HepG2 (cell line): ENCODE results near the gene PDXDC1. TPM values are rescaled to one million over a fixed set of nuclear protein-coding genes. Genes with fewer than 3 reads are reported as not detected.

Source experiments
- ARNTL ChIP-seq: sonication (generic); formaldehyde crosslinking; IDR thresholded peaks from 2 replicates; pipeline ENCODE4 v1.4.0; 2020; ENCODE audit warnings: mild to moderate bottlenecking, missing genetic modification reagents
- ASH2L ChIP-seq: fragments of 300-600, 200-600 bp; sonication (generic); IDR thresholded peaks from 2 replicates; pipeline ENCODE4 v1.7.0; 2017; ENCODE audit warnings: low read depth, mild to moderate bottlenecking, moderate library complexity, mixed read lengths, low read length; ENCODE audit not compliant: insufficient read length
- ATF5 ChIP-seq: sonication (generic); formaldehyde crosslinking; IDR thresholded peaks from 2 replicates; pipeline ENCODE4 v1.4.0; 2020; ENCODE audit warnings: mild to moderate bottlenecking, low read depth, missing genetic modification reagents
- ATM ChIP-seq: fragments of 450-650 bp; IDR thresholded peaks from 2 replicates; pipeline ENCODE4 v1.7.1; 2017; ENCODE audit warnings: mild to moderate bottlenecking, borderline replicate concordance
- CENPT ChIP-seq: sonication (generic); formaldehyde crosslinking; IDR thresholded peaks from 2 replicates; pipeline ENCODE4 v1.8.0; 2022; ENCODE audit warnings: low read depth, mild to moderate bottlenecking, moderate library complexity, missing genetic modification reagents
- DPF2 ChIP-seq: sonication (generic); formaldehyde crosslinking; IDR thresholded peaks from 2 replicates; pipeline ENCODE4 v1.4.0; 2020; ENCODE audit warnings: mild to moderate bottlenecking, low read depth, missing genetic modification reagents, borderline replicate concordance
- ETV5 ChIP-seq: IDR thresholded peaks from 2 replicates; pipeline ENCODE4 v1.6.1; 2018; ENCODE audit warnings: missing biosample characterization, missing genetic modification reagents, inconsistent platforms, borderline replicate concordance
- HBP1 ChIP-seq: IDR thresholded peaks from 2 replicates; pipeline ENCODE4 v1.6.1; 2016; ENCODE audit warnings: low read depth, control low read depth
- HNRNPL ChIP-seq: fragments of 200-400 bp; formaldehyde crosslinking; IDR thresholded peaks from 2 replicates; pipeline ENCODE4 v1.6.1; 2017; ENCODE audit warnings: mild to moderate bottlenecking, low read depth, low read length
- NKX3-1 ChIP-seq: sonication (generic); formaldehyde crosslinking; IDR thresholded peaks from 2 replicates; pipeline ENCODE4 v1.5.0; 2020; ENCODE audit warnings: missing genetic modification reagents
- POGZ ChIP-seq: sonication (generic); formaldehyde crosslinking; IDR thresholded peaks from 2 replicates; pipeline ENCODE4 v1.4.0; 2020; ENCODE audit warnings: mild to moderate bottlenecking, missing genetic modification reagents
- RAD21 ChIP-seq: fragments of 450-650 bp; formaldehyde crosslinking; IDR thresholded peaks from 2 replicates; pipeline ENCODE4 v1.5.0; 2020; ENCODE audit warnings: mild to moderate bottlenecking
- SIX4 ChIP-seq: sonication (generic); formaldehyde crosslinking; IDR thresholded peaks from 2 replicates; pipeline ENCODE4 v1.4.0; 2020; ENCODE audit warnings: missing genetic modification reagents
- SKI ChIP-seq: fragments of 450-650 bp; IDR thresholded peaks from one replicate; pipeline ENCODE4 v1.6.1; 2018; ENCODE audit warnings: mild to moderate bottlenecking; ENCODE audit not compliant: partially characterized antibody
- SNAPC2 ChIP-seq: sonication (generic); formaldehyde crosslinking; IDR thresholded peaks from 2 replicates; pipeline ENCODE4 v1.8.1; 2022; ENCODE audit warnings: mild to moderate bottlenecking, missing genetic modification reagents
- TCF12 ChIP-seq, 2 experiments: fragments of 450-650 bp in 1 of 2; sonication (generic) in 1 of 2; formaldehyde crosslinking in 1 of 2; IDR thresholded peaks; 2 replicates each; pipeline versions ENCODE4 v1.6.1 to v1.8.0; 2017 to 2022; ENCODE audit warnings: antibody characterized with exemption in 1 of 2, mild to moderate bottlenecking in 1 of 2, missing genetic modification reagents in 1 of 2, moderate library complexity in 1 of 2
- TFAP4 ChIP-seq: sonication (generic); IDR thresholded peaks from 2 replicates; pipeline ENCODE4 v1.6.1; 2016; ENCODE audit warnings: low read depth, borderline replicate concordance
- ZC3H13 ChIP-seq: sonication (generic); formaldehyde crosslinking; IDR thresholded peaks from 2 replicates; pipeline ENCODE4 v1.8.1; 2023; ENCODE audit warnings: mild to moderate bottlenecking, missing genetic modification reagents, moderate library complexity
- ZNF263 ChIP-seq: sonication (generic); formaldehyde crosslinking; IDR thresholded peaks from 2 replicates; pipeline ENCODE4 v1.4.0; 2020; ENCODE audit warnings: missing genetic modification reagents
- ZNF276 ChIP-seq: sonication (generic); formaldehyde crosslinking; IDR thresholded peaks from 2 replicates; pipeline ENCODE4 v1.4.0; 2020; ENCODE audit warnings: mild to moderate bottlenecking, low read depth, missing genetic modification reagents
- ZNF296 ChIP-seq: sonication (generic); formaldehyde crosslinking; conservative IDR thresholded peaks from 2 replicates; pipeline ENCODE4 v1.5.0; 2020; ENCODE audit warnings: mild to moderate bottlenecking, missing genetic modification reagents
- ZNF616 ChIP-seq: sonication (generic); formaldehyde crosslinking; IDR thresholded peaks from 2 replicates; pipeline ENCODE4 v1.5.0; 2020; ENCODE audit warnings: low read depth, mild to moderate bottlenecking, missing genetic modification reagents
- ZNF672 ChIP-seq: sonication (generic); formaldehyde crosslinking; IDR thresholded peaks from 2 replicates; pipeline ENCODE4 v1.8.1; 2022; ENCODE audit warnings: missing genetic modification reagents
- ZNF674 ChIP-seq: sonication (generic); formaldehyde crosslinking; IDR thresholded peaks from 2 replicates; pipeline ENCODE4 v1.5.0; 2020; ENCODE audit warnings: low read depth, mild to moderate bottlenecking, missing genetic modification reagents
- polyA plus RNA-seq, 8 experiments: library from polyadenylated mRNA; depleted of rRNA in 3 of 8; stranded (reverse) in 7 of 8; unstranded in 1 of 8; fragments of >200 nt; fragmentation: Illumina TruSeq in 4 of 8; extraction: Trizol in 4 of 8; gene quantifications; 2 replicates each; pipeline versions ENCODE4 v1.2.1 to v1.2.3, GENCODE V29; 2011 to 2016; ENCODE audit warnings: low read depth in 4 of 8, missing spikeins in 1 of 8, mixed read lengths in 1 of 8; ENCODE audit not compliant: insufficient read depth in 1 of 8
- total RNA-seq, 5 experiments: library from RNA; depleted of rRNA; stranded (reverse); fragments of >200 nt; fragmentation: Illumina TruSeq; extraction: Trizol; gene quantifications; 2 replicates each; pipeline ENCODE4 v1.2.3, GENCODE V29; 2016; ENCODE audit warnings: low read depth in 1 of 5
- TF ChIP-seq, protein P1 (sequence below): IDR thresholded peaks from 2 replicates; pipeline ENCODE4 v1.6.1; 2018; ENCODE audit warnings: missing genetic modification reagents, mild to moderate bottlenecking, missing compliant biosample characterization

Gene PDXDC1
- total and polyA plus RNA-seq, 2 of the 13 experiments (the other 11 are each of a cell fraction or from before 2014, with no cell fraction given), result 133 to 169 TPM

DNA sequence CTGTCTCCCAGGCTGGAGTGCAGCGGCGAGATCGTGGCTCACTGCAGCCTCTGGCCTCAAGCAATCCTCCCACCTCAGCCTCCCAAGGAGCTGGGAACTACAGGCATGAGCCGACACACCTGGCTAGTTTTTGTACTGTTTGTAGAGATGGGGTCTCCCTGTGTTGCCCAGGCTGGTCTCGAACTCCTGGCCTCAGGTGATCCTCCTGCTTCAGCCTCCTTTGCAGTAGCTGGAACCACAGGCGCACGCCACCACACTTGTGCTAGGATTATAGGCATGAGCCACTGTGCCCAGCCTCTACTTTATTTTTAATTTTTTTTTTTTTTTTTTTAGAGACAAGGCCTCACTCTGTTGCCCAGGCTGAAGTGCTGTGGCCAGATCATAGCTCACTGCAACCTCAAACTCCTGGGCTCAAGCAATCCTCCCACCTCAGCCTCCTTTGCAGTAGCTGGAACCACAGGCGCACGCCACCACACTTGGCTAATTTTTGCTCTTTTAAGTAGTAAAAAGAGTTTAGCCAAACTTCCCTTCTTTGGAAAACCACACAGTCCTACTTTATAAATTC is 76.6 kb downstream of the PDXDC1 start (continued):
- TF ChIP-seq TFAP4, result no peak
- no peak for TF ChIP-seq ZNF296
- no peak for TF ChIP-seq NKX3-1
- TF ChIP-seq POGZ (CRISPR knock-in tag), result no peak
- TF ChIP-seq ASH2L, result no peak
- no peak for TF ChIP-seq ZNF674 (CRISPR knock-in tag)
- TF ChIP-seq ZC3H13 (CRISPR knock-in tag), result no peak
- no peak for TF ChIP-seq ZNF616 (CRISPR knock-in tag)
- TF ChIP-seq, protein P1, sequence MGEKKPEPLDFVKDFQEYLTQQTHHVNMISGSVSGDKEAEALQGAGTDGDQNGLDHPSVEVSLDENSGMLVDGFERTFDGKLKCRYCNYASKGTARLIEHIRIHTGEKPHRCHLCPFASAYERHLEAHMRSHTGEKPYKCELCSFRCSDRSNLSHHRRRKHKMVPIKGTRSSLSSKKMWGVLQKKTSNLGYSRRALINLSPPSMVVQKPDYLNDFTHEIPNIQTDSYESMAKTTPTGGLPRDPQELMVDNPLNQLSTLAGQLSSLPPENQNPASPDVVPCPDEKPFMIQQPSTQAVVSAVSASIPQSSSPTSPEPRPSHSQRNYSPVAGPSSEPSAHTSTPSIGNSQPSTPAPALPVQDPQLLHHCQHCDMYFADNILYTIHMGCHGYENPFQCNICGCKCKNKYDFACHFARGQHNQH, result no peak
- TF ChIP-seq RAD21, result no peak
- TF ChIP-seq HBP1 (CRISPR knock-in tag), result 0 out of 2 replicates have a peak, but pooled peaks have one; percentile 21
- no peak for TF ChIP-seq ETV5 (CRISPR knock-in tag)
- TF ChIP-seq ZNF263 (CRISPR knock-in tag), result no peak
- no peak for TF ChIP-seq ZNF672 (CRISPR knock-in tag)
- no peak for TF ChIP-seq CENPT (CRISPR knock-in tag)
- TF ChIP-seq SIX4, result no peak
- TF ChIP-seq HNRNPL, result no peak
- TF ChIP-seq DPF2 (CRISPR knock-in tag), result peak; percentile 5; the same call in 1 of the 2 replicates
- TF ChIP-seq SNAPC2 (CRISPR knock-in tag), result no peak
- no peak for TF ChIP-seq ATF5 (CRISPR knock-in tag)
- TF ChIP-seq TCF12 (IDR thresholded peaks at IDR 0.05), result no peak
- 0 out of 2 replicates have a peak, but pooled peaks have one; percentile 15 for TF ChIP-seq TCF12 (CRISPR knock-in tag; IDR thresholded peaks at IDR 0.05)
- TF ChIP-seq ATM, result no peak
- no peak for TF ChIP-seq ARNTL (CRISPR knock-in tag)
- no peak for TF ChIP-seq ZNF276 (CRISPR knock-in tag)
- no peak for TF ChIP-seq SKI
